Lower leg skin (tissue), 3 donors: ENCODE results near the gene CHST5.

ENCODE experiments used
- CTCF ChIP-seq, 3 donors: fragments of 450-650 bp; IDR thresholded peaks; one replicate each; pipeline ENCODE4 v1.5.1; 2016; ENCODE audit warnings: antibody characterized with exemption in 3 of 3, mild to moderate bottlenecking in 3 of 3, moderate library complexity in 2 of 3
- POLR2A ChIP-seq, 2 donors: fragments of 450-650 bp; IDR thresholded peaks; one replicate each; pipeline ENCODE4 v1.6.1; 2016 to 2017; ENCODE audit warnings: antibody characterized with exemption in 2 of 2, mild to moderate bottlenecking in 1 of 2, moderate library complexity in 1 of 2

- TF ChIP-seq CTCF (IDR thresholded peaks at IDR 0.05) = no peak
- TF ChIP-seq POLR2A (IDR thresholded peaks at IDR 0.05) = no peak
Observed at GRCh38 chr16:75529959-75530358, 5.9 kb downstream of the CHST5 start.
